ENCODE results near the gene PMM1. TPM values are rescaled to one million over a fixed set of nuclear protein-coding genes. Genes with fewer than 3 reads are reported as not detected.

The PMM1 gene
- polyA plus RNA-seq, 1 experiment = 60.7 TPM

DNA sequence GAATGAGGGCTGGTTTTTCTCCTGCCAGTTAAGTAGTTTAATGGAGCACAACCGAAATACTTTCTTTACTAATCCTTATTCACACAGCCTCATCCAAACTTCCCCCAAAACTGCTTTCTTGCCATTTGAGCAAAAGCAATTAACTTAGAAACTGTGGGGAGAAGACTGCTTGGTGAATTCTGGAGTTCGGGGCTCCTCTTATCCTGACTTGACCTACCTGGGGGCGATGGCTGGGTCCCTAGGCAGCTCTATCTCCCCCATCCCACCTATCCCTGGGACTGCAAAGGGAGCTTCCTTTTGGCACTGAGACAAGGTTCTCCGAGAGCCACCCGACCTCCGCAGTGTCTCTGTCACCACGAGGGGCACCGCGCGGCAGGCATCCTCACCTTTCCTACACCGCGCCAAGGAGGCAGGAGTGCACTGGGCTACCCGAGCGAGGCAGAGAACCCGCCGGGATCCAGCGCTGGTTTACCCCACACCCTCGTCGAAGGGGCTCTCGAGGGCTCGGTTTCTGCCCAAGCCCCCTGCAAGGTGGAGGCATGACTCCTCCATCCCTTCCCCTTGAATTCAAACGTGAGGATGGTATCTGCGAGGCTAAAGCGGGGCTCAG is 30.4 kb upstream of the PMM1 start:
- DNase-seq (ENCODE audit: low read depth, low spot score) = no peak
- H3K9me3 ChIP-seq (ENCODE audit: control insufficient read depth, insufficient read depth, low read length) = no peaks in the 10 kb centered on the region; the same call in 1 of the 2 replicates
- no peak for TF ChIP-seq CTCF (IDR thresholded peaks at IDR 0.05; ENCODE audit: low read depth, low read length)
- no peaks in the 10 kb centered on the region for H3K27me3 ChIP-seq (ENCODE audit: control insufficient read depth, insufficient read depth, low read length)
- peak overlapping the region; percentile 98 for H3K4me3 ChIP-seq (ENCODE audit: low read depth, low read length)
- H3K27ac ChIP-seq (ENCODE audit: low read depth, low read length) = peak overlapping the region; percentile 11
- CTCF ChIA-PET = interaction anchor here (1.9 kb wide), 1 partner anchor 76 kb away, joined by 5 read pairs; the partner anchor contains the start of gene POLR3H
- POLR2A ChIA-PET = interaction anchor here (1.3 to 1.9 kb wide), 2 partner anchors 52 to 76 kb away, joined by 4 to 9 read pairs; partner anchors contain the start of gene POLR3H

- CTCF ChIA-PET = interaction anchor here (0.7 to 1.0 kb wide), 2 partner anchors 84 to 96 kb away, joined by 3 read pairs; no protein-coding TSS in a partner anchor
- POLR2A ChIA-PET = no interaction called here
Observed at GRCh38 chr22:41613456-41613855, 23.8 kb upstream of the PMM1 start.

GRCh38 chr22:41612603-41613306 is 23.1 kb upstream of the PMM1 start:
- no peak for DNase-seq (ENCODE audit: low read depth, low spot score)
- H3K27me3 ChIP-seq (ENCODE audit: control insufficient read depth, insufficient read depth, low read length) = no peaks in the 10 kb centered on the region
- H3K9me3 ChIP-seq (ENCODE audit: control insufficient read depth, insufficient read depth, low read length) = no peaks in the 10 kb centered on the region
- CTCF ChIA-PET = no interaction called here
- H3K27ac ChIP-seq (ENCODE audit: low read depth, low read length) = no peak overlapping the region
- TF ChIP-seq CTCF (IDR thresholded peaks at IDR 0.05; ENCODE audit: low read depth, low read length) = no peak
- POLR2A ChIA-PET = no interaction called here
- no peak overlapping the region for H3K4me3 ChIP-seq (ENCODE audit: low read depth, low read length)

More at GRCh38 chr22:41613456-41613855, 23.8 kb upstream of the PMM1 start:
- DNase-seq (ENCODE audit: low read depth, low spot score) = no peak
- Histone ChIP-seq H3K9me3 (ENCODE audit: control insufficient read depth, insufficient read depth, low read length) (no peaks in the 10 kb centered on the region), H3K4me3 (ENCODE audit: low read depth, low read length) (no peak overlapping the region), H3K27me3 (ENCODE audit: control insufficient read depth, insufficient read depth, low read length) (no peaks in the 10 kb centered on the region), H3K27ac (ENCODE audit: low read depth, low read length) (no peak overlapping the region)
- no peak for TF ChIP-seq CTCF (IDR thresholded peaks at IDR 0.05; ENCODE audit: low read depth, low read length)

GRCh38 chr22:41608386-41608785 is 18.7 kb upstream of the PMM1 start:
- POLR2A ChIA-PET = interaction anchor here (0.6 kb wide), 1 partner anchor 159 kb away, joined by 3 read pairs; no protein-coding TSS in a partner anchor

More at GRCh38 chr22:41608386-41608785, 18.7 kb upstream of the PMM1 start:
- no peak for TF ChIP-seq CTCF (IDR thresholded peaks at IDR 0.05; ENCODE audit: low read depth, low read length)
- DNase-seq (ENCODE audit: low read depth, low spot score) = no peak
- CTCF ChIA-PET = interaction anchor here (2.0 kb wide), 1 partner anchor 11 kb away, joined by 6 read pairs; no protein-coding TSS in a partner anchor
- H3K27me3 ChIP-seq (ENCODE audit: control insufficient read depth, insufficient read depth, low read length) = no peaks in the 10 kb centered on the region
- no peak overlapping the region for H3K27ac ChIP-seq (ENCODE audit: low read depth, low read length)
- H3K4me3 ChIP-seq (ENCODE audit: low read depth, low read length) = no peak overlapping the region
- H3K9me3 ChIP-seq (ENCODE audit: control insufficient read depth, insufficient read depth, low read length) = no peaks in the 10 kb centered on the region

All from AG04450 (cell line).